Stimulated activated CD4-positive, alpha-beta T cell treated with anti-CD3 and anti-CD28 coated beads, Interleukin-15, amount 100 ng/mL, for 1 hour (primary cell): Measurements from ENCODE around the gene CATSPER3.

Experiments
- DNase-seq, 2 donors: peaks; one replicate each; pipeline ENCODE4 v3.0.0-alpha.2; 2020; ENCODE audit warnings: low read depth in 1 of 2, low spot score in 1 of 2

CATSPER3 gene

DNA sequence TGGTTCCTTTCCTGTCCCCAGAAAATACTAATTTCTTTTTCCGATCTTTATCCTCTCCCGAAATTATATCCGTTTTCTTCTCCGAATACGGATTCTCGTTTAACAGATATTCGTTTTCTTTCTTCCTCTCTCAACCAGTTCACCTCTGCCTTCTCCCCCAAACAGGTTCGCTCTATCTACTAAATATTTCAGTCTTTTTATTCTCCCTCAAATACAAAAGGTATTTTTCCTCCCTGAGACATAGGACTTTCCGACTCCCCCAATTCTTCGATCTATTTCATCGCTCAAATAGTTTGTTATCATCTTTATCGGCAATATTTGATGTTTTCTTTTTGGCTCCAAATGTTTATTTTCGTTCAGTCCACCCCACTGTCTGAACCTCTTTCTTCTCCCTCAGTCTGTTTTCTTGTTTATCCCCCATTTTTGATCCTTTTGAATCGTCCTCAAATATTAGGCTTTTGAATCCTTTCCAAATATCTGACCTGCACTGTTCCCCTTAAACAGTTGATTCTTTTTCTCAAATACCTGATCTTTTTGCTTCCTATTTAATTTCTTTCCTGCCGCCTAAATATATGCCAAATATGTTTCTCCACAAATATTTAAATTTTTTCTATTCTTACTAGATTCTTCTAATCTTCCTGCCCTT lies 61.9 kb downstream of the CATSPER3 start:
- DNase-seq: no peak

DNA sequence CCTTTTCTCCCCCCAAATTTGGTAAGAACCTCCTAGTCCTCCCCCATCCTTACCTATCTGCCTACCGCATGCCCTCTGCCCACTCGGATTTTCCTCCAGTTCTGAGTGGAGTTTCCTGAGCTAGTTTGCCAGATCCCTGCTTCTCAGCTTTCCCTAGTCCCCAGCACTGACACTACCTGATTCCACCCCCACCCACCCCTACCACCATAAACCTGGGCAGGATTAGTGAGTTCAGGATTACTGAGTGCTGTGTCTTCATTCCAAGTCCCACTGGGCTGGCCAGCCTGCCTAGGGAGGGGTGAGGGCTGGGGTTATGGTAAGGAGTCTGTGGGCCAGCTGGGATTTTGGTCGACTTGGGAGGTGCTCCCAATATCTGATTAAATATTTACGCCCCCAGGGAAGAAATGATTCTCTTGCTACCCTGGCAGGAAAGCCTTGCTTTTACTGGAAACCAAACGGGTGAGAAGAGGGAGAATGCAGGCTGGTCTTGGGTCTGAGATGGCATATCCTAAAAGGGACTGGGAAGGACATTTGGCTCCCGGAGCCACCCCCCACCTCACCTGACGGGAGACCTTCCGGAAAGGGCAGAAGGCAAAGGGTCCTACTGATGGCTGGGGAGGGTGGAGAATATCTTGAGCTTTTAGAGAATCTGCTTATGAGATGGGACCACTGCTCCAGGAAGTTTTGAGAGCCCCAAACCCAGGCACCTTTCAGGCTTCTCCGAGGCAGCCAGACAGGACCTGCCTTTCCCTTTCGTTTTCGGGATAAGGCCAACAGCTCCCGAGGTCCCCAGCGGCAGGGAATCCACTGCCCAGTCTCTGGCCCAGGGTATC lies 62.6 kb downstream of the CATSPER3 start:
- no peak for DNase-seq

DNA sequence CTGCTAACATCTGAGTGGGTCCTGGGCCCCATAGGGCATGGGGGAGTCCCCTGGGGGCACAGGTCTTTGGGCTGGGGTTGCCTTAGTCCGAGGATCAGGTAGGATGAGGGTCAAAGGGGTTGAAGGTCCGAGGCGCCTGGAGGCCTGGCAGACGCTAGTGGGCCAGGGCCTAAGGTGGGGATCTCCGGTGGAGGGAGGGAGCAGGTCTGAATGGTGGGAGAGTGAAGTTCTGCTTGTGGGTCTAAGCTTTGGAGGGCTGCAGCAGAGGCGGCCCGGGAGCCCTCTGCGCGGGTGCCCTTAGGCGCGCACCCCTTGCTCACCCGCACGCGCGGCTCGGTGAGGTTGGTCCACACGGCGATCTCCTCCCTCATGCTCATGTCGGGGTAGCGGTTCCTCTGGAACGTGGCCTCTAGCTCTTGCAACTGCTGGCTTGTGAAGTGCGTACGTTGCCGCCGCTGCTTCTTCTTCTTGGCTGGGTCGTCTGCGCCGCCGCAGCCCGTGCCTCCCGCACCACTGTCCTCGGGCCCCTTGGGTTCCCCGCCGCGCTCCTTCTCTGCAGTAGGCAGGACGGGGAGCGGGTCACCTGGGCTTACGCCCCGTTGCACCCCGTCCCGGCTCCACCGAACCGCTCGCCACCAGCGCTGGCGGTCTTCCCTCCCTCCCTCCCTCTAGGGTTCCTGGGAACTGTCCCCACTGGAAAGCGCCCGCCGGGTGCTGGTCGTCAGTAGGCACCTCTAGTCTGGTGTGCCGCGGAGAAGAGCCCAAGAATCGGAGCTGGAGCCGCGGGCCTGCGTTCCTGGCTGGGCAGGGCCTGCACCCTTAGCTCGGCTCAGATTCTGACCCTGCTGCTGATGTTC lies 63.5 kb downstream of the CATSPER3 start:
- DNase-seq: no peak

DNA sequence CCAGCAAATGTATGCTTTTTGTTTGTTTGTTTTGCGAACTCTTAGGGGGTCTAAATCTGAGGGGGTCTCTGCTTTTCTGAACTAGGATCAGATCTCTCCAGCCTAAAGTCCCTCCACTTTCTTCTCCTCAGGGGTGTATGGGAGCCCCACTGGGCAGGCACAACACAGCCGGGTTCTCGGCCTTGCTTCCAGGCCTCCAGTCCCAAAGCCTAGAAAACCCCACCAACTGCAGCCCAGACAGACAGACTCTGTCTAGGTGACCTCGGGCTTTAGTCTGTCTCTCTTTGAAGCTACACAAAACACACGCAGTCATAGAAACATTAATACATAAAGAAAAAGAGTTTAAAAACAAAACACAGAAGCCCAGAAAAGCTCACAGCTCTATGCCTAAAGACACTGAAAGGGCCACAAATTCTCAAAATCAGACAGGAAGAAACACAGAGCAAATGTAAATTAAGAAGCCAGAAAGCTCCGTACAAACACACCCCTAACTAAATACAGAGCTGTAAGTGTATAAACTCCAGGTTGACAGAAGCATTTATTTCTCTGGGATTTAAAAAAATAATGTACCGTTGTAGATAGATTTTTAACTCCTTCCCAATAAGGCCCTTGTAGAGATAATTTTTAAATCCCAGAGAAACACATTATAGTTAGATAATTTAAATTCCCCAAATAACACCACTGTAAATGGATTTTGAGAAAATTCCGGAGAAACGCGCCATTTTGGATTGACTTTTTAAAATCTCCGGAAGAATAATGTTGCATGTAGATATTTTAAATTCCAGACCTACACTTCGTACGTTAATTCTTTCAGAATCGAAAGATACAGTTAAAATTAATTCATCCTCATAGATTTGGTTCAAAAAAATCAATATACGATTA lies 64.3 kb downstream of the CATSPER3 start:
- no peak for DNase-seq

DNA sequence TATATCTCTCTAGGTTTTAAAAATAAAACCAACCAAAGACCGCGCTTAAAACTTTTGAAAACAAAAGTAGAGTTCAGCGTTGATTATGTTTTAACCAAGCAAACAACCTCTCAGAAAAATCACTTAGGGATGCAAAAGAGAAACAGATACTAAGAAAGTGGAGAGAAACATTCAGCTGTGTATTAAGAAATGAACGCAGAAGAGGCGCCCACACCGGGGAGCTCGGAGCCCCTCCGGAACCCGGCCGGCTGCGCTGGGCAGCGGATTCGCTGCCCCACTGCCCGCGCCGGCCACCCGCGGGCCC lies 64.9 kb downstream of the CATSPER3 start:
- no peak for DNase-seq

DNA sequence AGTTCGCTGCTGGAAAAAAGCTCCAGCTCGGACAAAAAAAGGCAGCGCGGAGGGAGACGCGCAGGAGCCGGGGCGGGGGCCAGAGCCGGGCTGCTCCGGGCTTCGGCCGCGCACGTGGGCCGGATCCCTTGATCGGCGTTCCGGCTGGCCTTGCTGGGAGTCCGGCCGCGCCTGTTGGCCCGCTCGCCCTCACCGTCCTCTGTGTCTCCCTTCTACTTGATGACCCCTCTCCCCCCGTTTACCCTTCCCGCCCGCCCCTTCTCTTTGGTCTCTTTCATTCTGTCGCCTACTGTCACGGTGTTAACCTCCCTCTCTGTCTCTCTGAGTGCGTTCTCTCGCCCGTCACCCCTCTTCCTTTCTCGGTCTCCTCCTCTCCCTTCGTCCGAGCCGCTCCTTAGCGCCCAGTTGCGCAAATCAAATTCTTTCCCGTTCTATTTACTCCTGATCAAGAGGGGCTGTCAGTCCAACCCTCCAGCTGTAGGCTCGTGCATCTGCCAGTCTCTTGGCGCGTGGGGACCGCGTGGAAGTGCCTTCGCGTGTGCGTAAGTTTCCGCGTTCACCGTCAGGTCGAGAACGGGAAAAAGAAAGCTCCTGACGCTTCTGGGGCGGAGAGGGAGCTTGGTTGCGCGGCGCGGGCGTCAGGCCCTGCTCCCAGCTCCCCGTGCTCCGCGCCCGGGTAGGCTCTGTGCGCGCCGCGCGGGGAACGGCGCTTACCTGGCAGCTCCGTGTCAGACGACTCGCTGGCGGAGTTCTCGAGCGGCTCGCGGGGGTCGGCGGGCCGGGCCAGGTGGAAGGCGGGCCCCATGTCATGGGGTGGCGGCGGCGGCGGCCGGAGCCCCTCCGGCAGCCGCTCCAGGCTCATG lies 65.5 kb downstream of the CATSPER3 start:
- no peak for DNase-seq

DNA sequence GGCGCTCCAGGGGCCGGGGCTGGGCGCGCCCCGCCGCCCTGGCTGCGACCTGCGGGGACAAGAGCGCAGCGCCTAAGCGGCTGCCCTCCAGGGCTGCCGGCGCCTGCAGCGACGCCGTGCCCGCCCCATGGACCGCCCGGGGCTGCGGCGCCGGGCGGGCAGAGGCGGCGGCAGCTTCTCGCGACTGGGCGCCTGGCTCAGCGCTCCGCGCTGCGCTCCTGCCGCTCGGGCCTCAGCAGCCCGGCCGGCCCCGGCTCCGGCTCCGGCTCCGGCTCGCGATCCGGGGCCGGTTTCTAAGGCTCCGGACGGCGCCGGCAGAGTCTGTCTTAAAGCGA lies 66.2 kb downstream of the CATSPER3 start, which contains the start of gene PITX1:
Gene PITX1, minus strand, starts transcription at position 328 of the 335 bp plus-strand sequence. CDS start 347 bp downstream, outside the sequence.
- no peak for DNase-seq

DNA sequence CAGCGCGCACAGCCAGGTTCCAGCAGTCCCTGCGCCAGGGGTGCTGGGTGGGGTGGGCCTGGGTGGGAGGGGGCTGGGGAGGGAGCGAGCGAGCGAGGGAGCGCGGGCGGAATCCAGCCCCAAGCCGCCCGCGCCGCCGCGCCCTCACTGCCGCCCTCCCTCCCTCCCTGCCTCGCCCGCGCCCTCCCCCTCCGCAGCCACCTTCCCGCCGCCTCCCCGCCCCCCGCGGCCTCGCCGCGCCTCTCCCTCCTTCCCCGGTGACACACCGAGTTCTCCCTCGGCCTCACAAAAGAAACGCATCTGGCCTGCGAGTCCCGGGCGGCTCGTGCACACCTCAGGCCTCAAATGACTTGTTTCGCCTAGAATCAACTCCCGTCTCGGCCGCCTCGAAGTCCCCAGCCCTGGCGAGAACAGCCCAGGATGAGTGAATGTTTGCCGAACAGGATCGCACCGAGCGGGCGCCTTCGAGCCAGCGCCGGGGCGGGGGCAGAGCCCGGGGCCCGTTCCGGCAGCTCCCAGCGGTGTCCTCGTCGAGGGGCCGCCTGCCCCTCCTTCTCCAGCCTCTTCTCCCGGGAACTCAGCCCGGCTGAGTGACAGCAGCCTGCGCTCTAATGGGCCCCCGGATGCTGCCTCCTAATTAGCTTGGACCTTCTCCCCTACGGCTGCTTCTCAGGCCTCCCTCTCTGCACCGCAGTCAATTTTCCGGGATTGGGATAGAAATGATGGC lies 66.7 kb downstream of the CATSPER3 start:
- peak in 1 of 2 donors; percentile 29 for DNase-seq

DNA sequence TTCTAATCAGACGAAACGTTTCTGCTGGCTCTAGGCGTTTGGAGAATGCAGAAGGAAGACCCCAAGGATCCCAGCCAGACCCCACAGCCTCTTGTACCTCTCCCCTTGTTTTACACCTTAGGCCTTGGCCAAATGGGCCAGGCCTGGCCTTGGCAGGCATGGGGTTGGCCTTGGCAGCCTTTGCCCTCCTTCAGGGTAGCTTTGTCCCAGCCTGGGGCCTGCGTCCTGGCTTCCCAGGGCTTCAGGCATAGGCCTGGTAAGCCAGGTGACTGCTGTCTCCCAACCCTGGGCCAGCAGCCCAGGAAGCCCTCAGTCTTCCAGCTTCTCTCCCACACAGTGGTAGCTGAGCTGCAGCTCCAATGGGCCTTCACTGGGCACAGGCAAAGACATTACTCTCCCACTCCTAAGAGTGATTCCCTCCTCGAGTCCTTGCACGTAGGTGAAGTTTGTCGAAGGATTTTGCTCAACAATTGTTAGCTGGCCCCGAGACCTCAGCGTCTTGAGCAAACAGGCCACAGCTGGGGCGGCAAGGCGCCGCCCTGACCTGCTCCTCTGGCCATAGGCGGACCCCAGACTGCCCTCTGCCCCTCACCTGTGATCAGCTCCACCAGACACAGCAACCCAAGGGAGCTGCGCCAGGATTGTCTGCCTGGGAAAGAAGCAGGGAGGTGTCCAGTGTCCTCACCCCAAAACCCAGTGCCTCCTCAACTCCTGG lies 67.4 kb downstream of the CATSPER3 start:
- no peak for DNase-seq

DNA sequence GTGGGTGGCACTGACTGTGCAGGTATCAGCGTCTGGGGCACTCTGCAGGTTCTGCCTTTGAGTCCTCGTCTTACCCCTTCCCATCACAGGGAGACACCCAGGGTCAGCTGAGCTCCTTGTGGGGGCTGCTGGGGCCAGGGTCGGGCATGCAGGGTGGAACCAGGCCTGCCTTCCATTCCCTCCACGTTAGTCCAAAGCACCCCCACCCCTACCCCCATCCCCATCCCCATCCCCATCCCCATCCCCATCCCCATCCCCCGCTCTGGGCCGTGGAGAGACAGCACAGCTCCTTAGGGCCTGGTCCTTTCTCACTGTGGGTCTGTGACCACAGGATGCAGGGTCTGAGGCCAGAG lies 67.9 kb downstream of the CATSPER3 start:
- DNase-seq: no peak

DNA sequence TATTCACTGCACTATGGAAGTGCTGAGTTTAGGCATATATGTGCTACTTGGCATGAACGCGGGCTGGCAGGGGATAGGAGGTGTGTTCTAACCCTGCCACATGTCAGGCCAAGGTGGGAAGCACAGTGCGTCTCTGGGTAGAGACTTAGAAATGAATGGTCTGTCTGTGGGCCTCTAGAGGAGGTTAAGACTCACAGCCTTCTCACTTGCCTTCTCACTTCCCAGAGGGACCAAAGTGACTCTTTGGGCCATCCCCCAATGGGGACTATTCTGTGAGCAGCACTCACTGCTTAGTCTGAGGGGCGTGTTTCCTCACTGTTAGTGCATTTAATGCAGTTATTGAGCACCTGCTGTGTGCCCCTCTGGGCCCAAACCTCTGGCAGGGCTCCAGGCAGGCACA lies 68.7 kb downstream of the CATSPER3 start:
- DNase-seq: no peak

DNA sequence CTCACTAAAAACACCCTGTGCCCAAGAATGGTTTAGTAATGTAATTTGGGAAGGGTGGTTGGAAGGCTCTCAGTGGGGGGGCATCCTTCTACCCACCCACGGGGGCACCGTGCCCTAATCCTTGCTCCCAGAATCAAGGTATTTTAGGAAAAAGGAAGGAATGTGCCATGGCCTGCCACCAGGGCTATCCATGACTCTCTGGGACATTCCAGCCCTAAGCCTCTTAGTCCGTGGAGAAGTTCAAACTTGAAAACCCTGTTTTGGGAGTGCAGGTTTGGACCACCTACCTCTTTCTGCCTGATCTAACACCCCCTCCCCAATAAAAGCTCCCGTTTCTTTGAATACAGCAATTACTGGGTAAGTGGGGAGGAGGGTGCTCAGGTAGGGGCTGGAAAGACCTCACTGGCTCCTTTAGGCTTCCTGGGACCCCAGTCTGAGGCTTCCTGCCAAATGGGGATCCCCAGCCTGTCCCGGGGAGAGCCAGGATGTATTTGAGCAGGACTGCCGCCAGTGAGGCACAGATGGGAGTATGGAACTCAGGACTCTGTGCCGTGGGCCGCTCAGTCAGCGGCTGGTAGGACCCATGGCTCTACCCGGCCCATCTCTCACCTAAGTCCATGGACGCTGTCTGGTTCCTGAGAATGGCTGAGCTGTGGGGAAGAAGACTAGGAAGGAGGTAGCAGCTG lies 70.0 kb downstream of the CATSPER3 start:
- no peak for DNase-seq

DNA sequence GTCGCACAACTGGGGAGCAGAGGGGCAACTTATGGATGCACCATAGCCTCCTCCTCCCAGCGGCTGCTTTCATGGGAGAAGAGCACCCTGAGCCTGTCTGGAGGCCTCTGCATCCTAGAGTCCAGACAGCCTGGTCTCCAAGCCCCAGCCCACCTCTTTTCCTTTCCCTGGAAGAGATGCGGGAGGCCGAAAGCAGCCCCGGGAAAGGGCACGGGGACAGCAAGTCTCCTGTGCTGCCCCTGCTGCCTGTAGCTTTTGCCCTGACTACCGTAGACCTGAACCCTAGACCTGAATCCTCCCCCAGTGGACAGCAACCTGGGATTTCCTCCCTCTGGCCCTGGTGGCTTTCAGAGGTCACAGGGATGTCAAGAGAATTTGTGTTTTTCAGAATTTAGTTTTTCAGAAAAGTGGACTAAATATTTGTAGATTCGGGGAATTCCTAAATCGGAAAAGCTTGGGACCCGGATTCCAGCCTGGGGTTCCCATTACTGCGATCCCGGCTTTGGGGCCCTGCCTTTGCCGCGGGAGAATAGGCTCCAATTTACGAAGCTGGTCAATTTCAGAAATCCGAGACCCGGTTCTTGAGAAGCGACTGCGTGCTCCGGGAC lies 70.6 kb downstream of the CATSPER3 start:
- no peak for DNase-seq

DNA sequence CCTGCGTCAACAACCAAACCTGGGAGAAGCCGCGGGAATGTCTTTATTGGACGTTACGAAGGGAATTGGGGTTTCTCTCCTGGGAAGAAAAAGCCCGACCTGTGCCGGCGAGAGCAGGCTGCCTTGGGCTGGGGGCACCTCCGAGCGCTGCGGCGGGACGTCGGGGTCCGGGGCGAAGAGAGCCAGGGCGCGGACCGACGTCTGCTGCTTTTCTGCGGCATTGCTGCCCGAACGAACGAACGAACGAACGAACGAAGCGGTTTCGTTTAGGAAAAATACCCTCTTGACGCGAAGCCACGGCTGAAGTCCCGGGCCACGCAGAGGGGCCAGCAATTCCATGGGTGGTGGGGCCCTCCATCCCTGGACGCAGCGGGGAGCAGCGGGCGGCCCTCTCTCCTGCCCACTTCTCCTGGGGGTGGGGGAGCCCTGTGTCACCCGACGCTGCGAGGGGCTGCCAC lies 71.1 kb downstream of the CATSPER3 start:
- DNase-seq: no peak

DNA sequence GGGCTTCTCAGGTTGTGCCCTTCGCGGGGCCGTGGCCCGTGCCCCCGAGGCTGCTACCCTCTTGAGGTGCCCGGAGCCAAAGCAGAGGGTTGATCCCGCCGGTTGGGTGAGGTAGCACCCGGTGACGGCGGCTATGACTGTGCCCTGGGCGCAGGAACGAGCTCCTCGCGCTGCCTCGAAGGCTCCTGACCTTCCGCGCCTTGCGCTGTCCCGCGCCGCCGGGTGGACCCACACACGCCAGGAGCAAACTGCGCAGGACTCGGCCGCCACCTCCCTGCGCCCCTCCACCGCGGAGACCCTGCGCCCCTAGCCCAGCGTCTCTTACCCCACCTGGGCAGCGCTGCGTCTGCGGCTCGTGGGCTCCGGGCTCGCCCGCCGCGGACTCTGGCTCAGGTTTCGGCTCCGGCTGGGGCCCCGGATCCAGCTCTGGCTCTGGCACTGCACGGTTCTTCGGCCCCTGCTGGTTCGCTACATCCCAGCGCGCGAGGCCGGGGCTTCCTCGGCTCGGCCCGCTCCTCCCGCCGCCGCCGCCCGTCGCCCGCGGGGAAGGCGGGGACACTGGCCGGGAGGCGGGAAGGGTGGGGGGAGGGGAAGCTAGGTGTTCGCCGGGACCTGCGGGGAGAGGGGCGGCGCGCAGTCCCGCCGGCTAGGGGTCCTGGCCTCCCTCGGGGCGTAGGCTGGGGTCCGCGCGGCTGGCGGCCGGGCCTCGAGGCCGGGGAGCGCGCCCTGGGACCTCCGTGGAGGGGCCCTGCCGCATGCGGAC lies 71.7 kb downstream of the CATSPER3 start:
- DNase-seq: no peak

DNA sequence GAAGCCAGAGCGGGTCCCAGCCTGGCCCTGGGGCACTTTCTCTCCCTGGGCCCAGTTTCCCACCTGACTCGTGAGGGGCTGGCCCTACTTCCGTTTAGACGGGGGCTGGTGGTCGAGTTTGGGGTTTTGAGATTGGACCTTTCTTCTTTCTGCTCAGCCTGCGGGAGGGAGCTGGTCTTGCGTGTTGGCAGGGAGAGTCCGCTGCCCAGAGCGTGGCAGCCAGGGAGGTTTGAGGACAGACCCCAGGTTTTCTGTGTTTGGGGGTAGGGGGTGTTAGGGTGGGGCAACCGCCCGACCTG lies 72.3 kb downstream of the CATSPER3 start:
- no peak for DNase-seq
